ENCODE data around the gene SEC14L6. TPM values are rescaled to one million over a fixed set of nuclear protein-coding genes. Genes with fewer than 3 reads are reported as not detected.

SEC14L6 gene
- total RNA-seq, 1 donor from 2014 or later = not detected

GRCh38 chr22:30578481-30578880 is 31.9 kb upstream of the SEC14L6 start:
- H3K36me3 ChIP-seq (ENCODE audit: control insufficient read depth in 3 of 3, insufficient read depth in 3 of 3, low read length in 3 of 3) = peaks cover 75 to 80% (median 77%) of the 10 kb centered on the region in 3 donors
- no peak overlapping the region for H3K27ac ChIP-seq (ENCODE audit: low read depth, low read length)
- H3K9ac ChIP-seq (ENCODE audit: low read depth in 1 of 3, low read length in 3 of 3) = no peak overlapping the region
- H3K27me3 ChIP-seq (ENCODE audit: control insufficient read depth in 3 of 3, insufficient read depth in 3 of 3, low read length in 3 of 3) = no peaks in the 10 kb centered on the region
- H3K4me3 ChIP-seq (ENCODE audit: low read length in 3 of 3) = no peak overlapping the region
- no peaks in the 10 kb centered on the region for H3K9me3 ChIP-seq (ENCODE audit: control insufficient read depth in 3 of 3, low read length in 3 of 3)
- H3K4me1 ChIP-seq (ENCODE audit: control insufficient read depth in 3 of 3, insufficient read depth in 3 of 3, low read length in 3 of 3) = peaks cover 16 to 21% (median 17%) of the 10 kb centered on the region in 3 donors

DNA sequence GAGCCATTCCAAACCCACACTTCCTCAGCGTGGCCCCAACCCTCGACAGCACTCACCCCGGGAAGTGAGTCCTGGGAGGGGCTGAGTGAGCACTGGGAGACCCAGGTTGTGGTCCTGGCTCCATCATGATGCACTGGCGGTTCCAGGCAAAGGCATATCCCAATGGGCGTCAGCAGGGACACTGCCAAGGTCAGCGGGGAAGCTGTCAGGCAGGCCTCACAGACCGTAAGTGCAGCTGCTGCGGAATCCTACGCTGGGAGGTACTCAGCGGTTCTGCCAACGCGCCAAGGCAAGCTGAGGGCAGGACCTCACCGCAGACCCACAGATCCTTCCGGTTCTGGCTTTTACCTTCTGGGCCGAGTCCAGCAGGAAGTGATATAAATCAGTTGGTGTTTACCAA is 29.3 kb upstream of the SEC14L6 start:
- Histone ChIP-seq H3K9me3 (ENCODE audit: control insufficient read depth in 3 of 3, low read length in 3 of 3) (no peaks in the 10 kb centered on the region), H3K36me3 (ENCODE audit: control insufficient read depth in 3 of 3, insufficient read depth in 3 of 3, low read length in 3 of 3) (peaks cover 49 to 54% (median 53%) of the 10 kb centered on the region in 3 donors), H3K4me3 (ENCODE audit: low read length in 3 of 3) (no peak overlapping the region), H3K9ac (ENCODE audit: low read depth in 1 of 3, low read length in 3 of 3) (no peak overlapping the region), H3K27ac (ENCODE audit: low read depth, low read length) (no peak overlapping the region), H3K27me3 (ENCODE audit: control insufficient read depth in 3 of 3, insufficient read depth in 3 of 3, low read length in 3 of 3) (no peaks in the 10 kb centered on the region), H3K4me1 (ENCODE audit: control insufficient read depth in 3 of 3, insufficient read depth in 3 of 3, low read length in 3 of 3) (peaks cover 19 to 25% (median 24%) of the 10 kb centered on the region in 3 donors)

DNA sequence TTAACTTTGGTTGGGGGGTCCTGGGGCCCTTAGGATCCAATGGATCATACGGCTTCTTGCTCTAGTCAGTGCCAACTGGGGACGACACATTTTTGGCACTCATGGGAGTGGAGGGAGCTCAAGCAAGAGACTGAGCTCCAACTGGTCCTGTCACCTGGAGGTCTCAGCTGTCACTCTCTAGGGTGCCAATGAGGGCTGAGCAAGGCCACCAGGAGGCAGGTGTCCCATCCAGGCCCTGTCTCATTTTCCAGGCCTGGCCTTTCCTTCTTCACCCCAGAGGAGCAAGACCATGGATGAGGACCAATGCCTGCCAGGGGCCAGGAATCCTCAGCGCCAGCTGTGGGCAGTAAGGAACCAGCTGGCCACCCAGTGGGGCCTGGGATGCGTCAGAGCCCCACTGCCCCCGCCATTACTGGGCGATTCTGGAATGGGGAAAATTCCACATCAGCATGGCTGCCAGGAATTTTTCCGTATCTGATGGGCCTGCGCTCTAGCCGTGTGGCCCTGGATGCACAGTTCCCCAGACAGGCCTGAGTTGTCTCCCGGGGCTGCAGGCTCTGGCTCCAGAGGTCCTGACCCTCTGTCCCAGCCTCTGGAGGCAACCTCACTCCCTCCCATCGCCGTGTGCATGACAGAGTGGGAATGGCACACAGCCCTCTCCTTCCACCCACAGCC is 28.6 kb upstream of the SEC14L6 start:
- Histone ChIP-seq H3K4me3 (ENCODE audit: low read length in 3 of 3) (no peak overlapping the region), H3K9me3 (ENCODE audit: control insufficient read depth in 3 of 3, low read length in 3 of 3) (no peaks in the 10 kb centered on the region), H3K27ac (ENCODE audit: low read depth, low read length) (no peak overlapping the region), H3K4me1 (ENCODE audit: control insufficient read depth in 3 of 3, insufficient read depth in 3 of 3, low read length in 3 of 3) (peaks cover 19 to 25% (median 24%) of the 10 kb centered on the region in 3 donors), H3K36me3 (ENCODE audit: control insufficient read depth in 3 of 3, insufficient read depth in 3 of 3, low read length in 3 of 3) (peaks cover 41 to 47% (median 45%) of the 10 kb centered on the region in 3 donors), H3K27me3 (ENCODE audit: control insufficient read depth in 3 of 3, insufficient read depth in 3 of 3, low read length in 3 of 3) (no peaks in the 10 kb centered on the region), H3K9ac (ENCODE audit: low read depth in 1 of 3, low read length in 3 of 3) (peak overlapping the region in 1 of 3 donors; percentile 16)

GRCh38 chr22:30574095-30574981 is 27.8 kb upstream of the SEC14L6 start, which contains the start of gene GAL3ST1:
Gene GAL3ST1, minus strand, starts transcription at chr22:30574665. Its CDS starts 17,273 bp downstream, at chr22:30557392.
- no peaks in the 10 kb centered on the region for H3K9me3 ChIP-seq (ENCODE audit: control insufficient read depth in 3 of 3, low read length in 3 of 3)
- peak within 1 kb of the TSS in 1 of 3 donors; percentile 29 for H3K4me3 ChIP-seq (ENCODE audit: low read length in 3 of 3)
- H3K36me3 ChIP-seq (ENCODE audit: control insufficient read depth in 3 of 3, insufficient read depth in 3 of 3, low read length in 3 of 3) = peaks cover 33 to 39% (median 37%) of the 10 kb centered on the region in 3 donors
- H3K27me3 ChIP-seq (ENCODE audit: control insufficient read depth in 3 of 3, insufficient read depth in 3 of 3, low read length in 3 of 3) = no peaks in the 10 kb centered on the region
- peak within 1 kb of the TSS in 1 of 3 donors; percentile 33 for H3K9ac ChIP-seq (ENCODE audit: low read depth in 1 of 3, low read length in 3 of 3)
- H3K27ac ChIP-seq (ENCODE audit: low read depth, low read length) = no peak within 1 kb of the TSS
- H3K4me1 ChIP-seq (ENCODE audit: control insufficient read depth in 3 of 3, insufficient read depth in 3 of 3, low read length in 3 of 3) = peaks cover 19 to 25% (median 24%) of the 10 kb centered on the region in 3 donors

DNA sequence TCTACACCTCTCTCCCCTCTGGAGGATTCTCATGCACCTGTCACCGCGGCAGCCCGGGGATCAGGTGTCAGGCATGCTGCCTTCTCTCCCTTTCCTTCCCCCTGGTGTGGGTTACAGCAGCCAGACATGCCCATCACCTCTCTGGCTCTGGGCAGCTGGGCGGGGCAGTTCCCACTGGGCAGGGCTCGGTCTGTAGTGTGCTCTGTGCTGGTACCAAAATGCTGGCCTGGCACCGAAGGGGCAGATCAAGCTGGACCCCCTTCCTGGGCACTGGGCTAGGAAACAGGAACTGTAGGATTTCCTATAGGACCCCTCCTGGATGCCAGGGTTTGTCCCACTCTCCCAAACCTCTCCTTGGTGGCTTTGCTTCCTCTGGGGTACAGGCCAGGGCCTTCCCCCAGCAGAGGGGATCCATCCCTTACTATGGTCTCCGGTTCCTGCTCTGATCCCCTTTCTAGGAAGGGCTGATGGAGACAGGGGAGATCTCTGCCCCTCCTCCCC is 27.1 kb upstream of the SEC14L6 start:
- H3K4me3 ChIP-seq (ENCODE audit: low read length in 3 of 3) = peak overlapping the region in 1 of 3 donors; percentile 29
- peak overlapping the region in 1 of 3 donors; percentile 16 for H3K9ac ChIP-seq (ENCODE audit: low read depth in 1 of 3, low read length in 3 of 3)
- H3K9me3 ChIP-seq (ENCODE audit: control insufficient read depth in 3 of 3, low read length in 3 of 3) = no peaks in the 10 kb centered on the region
- peaks cover 26 to 32% (median 30%) of the 10 kb centered on the region in 3 donors for H3K36me3 ChIP-seq (ENCODE audit: control insufficient read depth in 3 of 3, insufficient read depth in 3 of 3, low read length in 3 of 3)
- H3K27ac ChIP-seq (ENCODE audit: low read depth, low read length) = no peak overlapping the region
- H3K27me3 ChIP-seq (ENCODE audit: control insufficient read depth in 3 of 3, insufficient read depth in 3 of 3, low read length in 3 of 3) = no peaks in the 10 kb centered on the region
- peaks cover 19 to 25% (median 24%) of the 10 kb centered on the region in 3 donors for H3K4me1 ChIP-seq (ENCODE audit: control insufficient read depth in 3 of 3, insufficient read depth in 3 of 3, low read length in 3 of 3)

DNA sequence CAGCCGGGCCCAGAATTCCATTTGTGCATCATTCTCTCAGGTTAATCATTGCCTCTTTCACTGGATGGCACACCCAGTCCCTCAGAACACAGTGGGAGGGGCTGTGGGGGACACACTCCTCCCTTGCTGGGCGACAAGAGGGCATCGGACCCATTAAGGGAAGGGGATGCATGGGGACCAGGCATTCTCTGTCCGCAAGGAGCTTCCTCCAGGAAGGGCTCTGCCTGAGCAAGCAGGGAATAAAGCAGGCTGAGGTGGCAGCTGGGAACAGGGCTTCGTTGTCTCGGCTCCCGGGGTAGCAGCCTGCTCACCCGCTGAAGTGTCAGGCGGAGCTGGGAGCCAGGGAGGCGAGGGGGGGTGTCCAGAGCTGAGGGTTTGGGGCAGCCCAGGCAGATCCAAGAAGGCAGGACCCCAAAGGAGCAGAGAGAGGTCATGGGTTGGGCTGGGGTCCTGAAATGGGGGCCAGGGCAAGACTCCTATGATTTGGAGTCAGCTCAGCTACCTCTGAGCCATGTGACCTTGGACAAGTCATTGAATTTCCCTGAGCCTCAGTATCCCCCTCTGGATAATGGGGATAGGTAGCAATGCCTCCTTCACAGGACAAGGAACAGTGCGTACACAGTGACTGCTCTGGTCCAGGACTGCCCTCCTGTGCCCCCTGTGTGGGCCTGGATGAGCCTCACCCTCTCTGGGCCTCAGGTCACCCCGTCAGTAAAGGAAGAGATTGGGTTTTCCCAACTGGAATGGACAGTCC is 26.5 kb upstream of the SEC14L6 start:
- peaks cover 21 to 27% (median 26%) of the 10 kb centered on the region in 3 donors for H3K36me3 ChIP-seq (ENCODE audit: control insufficient read depth in 3 of 3, insufficient read depth in 3 of 3, low read length in 3 of 3)
- H3K27me3 ChIP-seq (ENCODE audit: control insufficient read depth in 3 of 3, insufficient read depth in 3 of 3, low read length in 3 of 3) = no peaks in the 10 kb centered on the region
- H3K27ac ChIP-seq (ENCODE audit: low read depth, low read length) = no peak overlapping the region
- peak overlapping the region in 1 of 3 donors; percentile 29 for H3K4me3 ChIP-seq (ENCODE audit: low read length in 3 of 3)
- H3K9ac ChIP-seq (ENCODE audit: low read depth in 1 of 3, low read length in 3 of 3) = peak overlapping the region in 2 of 3 donors; percentile 40 to 51
- H3K4me1 ChIP-seq (ENCODE audit: control insufficient read depth in 3 of 3, insufficient read depth in 3 of 3, low read length in 3 of 3) = peaks cover 19 to 25% (median 24%) of the 10 kb centered on the region in 3 donors
- no peaks in the 10 kb centered on the region for H3K9me3 ChIP-seq (ENCODE audit: control insufficient read depth in 3 of 3, low read length in 3 of 3)

- H3K27ac ChIP-seq (ENCODE audit: low read depth, low read length) = no peak overlapping the region
- H3K36me3 ChIP-seq (ENCODE audit: control insufficient read depth in 3 of 3, insufficient read depth in 3 of 3, low read length in 3 of 3) = peaks cover 17 to 20% (median 19%) of the 10 kb centered on the region in 3 donors
- H3K4me3 ChIP-seq (ENCODE audit: low read length in 3 of 3) = no peak overlapping the region
- H3K27me3 ChIP-seq (ENCODE audit: control insufficient read depth in 3 of 3, insufficient read depth in 3 of 3, low read length in 3 of 3) = no peaks in the 10 kb centered on the region
- no peaks in the 10 kb centered on the region for H3K9me3 ChIP-seq (ENCODE audit: control insufficient read depth in 3 of 3, low read length in 3 of 3)
- H3K4me1 ChIP-seq (ENCODE audit: control insufficient read depth in 3 of 3, insufficient read depth in 3 of 3, low read length in 3 of 3) = peaks cover 19 to 25% (median 24%) of the 10 kb centered on the region in 3 donors
- no peak overlapping the region for H3K9ac ChIP-seq (ENCODE audit: low read depth in 1 of 3, low read length in 3 of 3)
These were observed 25.7 kb upstream of the SEC14L6 start for GRCh38 chr22:30572210-30572609.

GRCh38 chr22:30569674-30570202 is 23.2 kb upstream of the SEC14L6 start:
- Histone ChIP-seq H3K27ac (ENCODE audit: low read depth, low read length) (no peak overlapping the region), H3K4me3 (ENCODE audit: low read length in 3 of 3) (no peak overlapping the region), H3K36me3 (ENCODE audit: control insufficient read depth in 3 of 3, insufficient read depth in 3 of 3, low read length in 3 of 3) (no peaks in the 10 kb centered on the region), H3K27me3 (ENCODE audit: control insufficient read depth in 3 of 3, insufficient read depth in 3 of 3, low read length in 3 of 3) (no peaks in the 10 kb centered on the region), H3K4me1 (ENCODE audit: control insufficient read depth in 3 of 3, insufficient read depth in 3 of 3, low read length in 3 of 3) (peaks cover 10 to 14% (median 12%) of the 10 kb centered on the region in 3 donors), H3K9me3 (ENCODE audit: control insufficient read depth in 3 of 3, low read length in 3 of 3) (no peaks in the 10 kb centered on the region), H3K9ac (ENCODE audit: low read depth in 1 of 3, low read length in 3 of 3) (no peak overlapping the region)

GRCh38 chr22:30568137-30568805 is 21.7 kb upstream of the SEC14L6 start:
- no peak overlapping the region for H3K4me3 ChIP-seq (ENCODE audit: low read length in 3 of 3)
- H3K4me1 ChIP-seq (ENCODE audit: control insufficient read depth in 3 of 3, insufficient read depth in 3 of 3, low read length in 3 of 3) = peaks cover under 1 to 5% (median 2%) of the 10 kb centered on the region in 3 donors
- H3K27ac ChIP-seq (ENCODE audit: low read depth, low read length) = no peak overlapping the region
- H3K9me3 ChIP-seq (ENCODE audit: control insufficient read depth in 3 of 3, low read length in 3 of 3) = no peaks in the 10 kb centered on the region
- H3K36me3 ChIP-seq (ENCODE audit: control insufficient read depth in 3 of 3, insufficient read depth in 3 of 3, low read length in 3 of 3) = no peaks in the 10 kb centered on the region
- H3K27me3 ChIP-seq (ENCODE audit: control insufficient read depth in 3 of 3, insufficient read depth in 3 of 3, low read length in 3 of 3) = no peaks in the 10 kb centered on the region
- H3K9ac ChIP-seq (ENCODE audit: low read depth in 1 of 3, low read length in 3 of 3) = no peak overlapping the region

Measured in skeletal muscle tissue (tissue), 4 donors.